ENCODE measurements around the gene CNN2.

Gene CNN2

DNA sequence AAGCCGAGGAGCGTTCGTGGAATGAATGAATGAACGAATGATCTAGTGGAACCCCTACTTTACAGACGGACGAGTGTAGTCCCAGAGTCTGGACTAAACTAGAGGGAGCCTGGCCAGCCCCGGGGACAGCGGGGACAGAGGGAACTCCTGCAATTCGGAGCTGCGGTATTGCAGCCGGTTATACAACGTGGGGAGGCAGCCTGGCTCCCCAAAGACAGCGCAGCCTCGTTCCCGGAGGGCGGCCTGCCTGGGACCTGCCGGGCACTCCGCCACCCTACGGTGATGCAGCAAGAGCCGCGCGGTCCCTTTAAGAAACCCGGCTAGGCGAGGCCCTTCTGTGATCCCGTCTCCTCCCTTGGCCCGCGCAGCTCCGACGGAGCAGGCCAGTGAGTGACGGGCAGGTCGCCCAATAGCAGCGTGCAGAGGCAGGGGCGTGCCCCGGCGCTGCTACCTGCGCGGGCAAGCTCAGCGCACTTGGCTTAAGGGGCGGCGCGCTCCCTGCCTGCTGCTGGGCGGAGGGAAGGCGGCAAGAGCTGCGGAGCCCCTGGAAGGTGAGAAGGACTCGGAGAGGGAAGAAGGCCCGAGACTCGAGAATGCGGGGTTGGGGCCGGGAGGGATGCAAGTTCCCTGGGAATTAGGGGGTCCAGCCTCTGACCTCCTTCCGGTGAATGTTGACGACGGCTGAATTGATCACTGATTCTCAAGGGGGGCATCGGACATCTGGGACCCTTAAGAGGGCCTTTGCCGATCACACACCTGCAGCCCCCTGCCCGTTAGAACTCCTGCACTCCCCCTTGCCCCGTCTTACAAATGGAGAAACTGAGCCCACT lies 13.5 kb downstream of the CNN2 start, which contains the start of gene ABCA7:
TSS of gene ABCA7 (plus strand) at position 462 of the 830 bp plus-strand sequence. CDS start 1,255 bp downstream, outside the sequence.
- in situ Hi-C loops (cut with HindIII; ENCODE audit: low sequenced_read_pairs), result no loop called here
- H3K4me3 ChIP-seq (ENCODE audit: low read depth, low read length), result peak within 1 kb of the TSS; percentile 62
- DNase-seq (ENCODE audit: low read depth, low spot score), result peak; percentile 98

DNA sequence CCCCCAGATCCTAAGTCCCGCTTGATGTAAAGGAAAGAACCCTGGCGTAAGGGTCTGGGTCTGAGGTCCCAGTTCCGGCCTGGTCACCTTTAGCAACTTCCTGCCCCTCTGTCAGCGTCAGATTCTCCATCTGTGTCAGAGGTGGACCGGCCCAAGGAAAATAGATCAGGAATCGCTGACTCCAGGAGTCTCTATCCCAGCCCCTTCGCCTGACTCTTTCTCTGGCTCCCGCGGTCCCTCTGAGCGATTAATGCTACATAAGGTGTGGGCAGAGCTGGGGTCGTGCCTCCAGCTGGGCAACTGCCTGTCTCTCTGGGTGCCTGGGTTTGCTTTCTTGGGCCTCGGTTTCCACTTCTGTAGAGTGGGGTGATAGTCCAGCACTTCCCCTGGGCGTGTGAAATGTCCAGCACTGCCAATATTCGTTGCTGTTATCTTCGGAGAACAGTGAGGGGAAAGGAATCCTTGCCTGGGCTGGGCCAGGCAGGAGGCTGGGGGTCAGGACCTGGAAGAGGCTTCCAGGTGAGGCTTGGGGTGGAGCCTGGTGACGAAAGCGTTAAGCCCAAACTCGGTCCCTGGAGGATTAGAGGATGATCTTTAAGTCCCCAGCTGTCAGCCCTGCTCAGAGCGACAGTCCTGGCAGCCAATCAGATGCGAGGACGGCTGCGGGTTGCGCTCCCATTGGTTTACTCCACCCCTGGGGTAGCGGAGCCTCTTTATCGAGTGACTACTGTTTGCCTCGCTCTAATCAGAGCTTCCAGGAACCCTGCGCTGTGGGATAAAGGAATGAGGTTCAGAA lies 14.3 kb downstream of the CNN2 start:
- H3K4me3 ChIP-seq (ENCODE audit: low read depth, low read length), result peak overlapping the region; percentile 62
- peak; percentile 95 for DNase-seq (ENCODE audit: low read depth, low spot score)
- no peak for TF ChIP-seq CTCF (IDR thresholded peaks at IDR 0.05; ENCODE audit: low read depth, low read length)
- in situ Hi-C loops (cut with HindIII; ENCODE audit: low sequenced_read_pairs), result no loop called here

More for the DNA sequence above, 13.5 kb downstream of the CNN2 start, which contains the start of gene ABCA7:
- no peak for TF ChIP-seq CTCF (IDR thresholded peaks at IDR 0.05; ENCODE audit: low read depth, low read length)

GRCh38 chr19:1041272-1041834 lies 14.9 kb downstream of the CNN2 start:
- peak overlapping the region; percentile 62 for H3K4me3 ChIP-seq (ENCODE audit: low read depth, low read length)
- no peak for DNase-seq (ENCODE audit: low read depth, low spot score)
- TF ChIP-seq CTCF (IDR thresholded peaks at IDR 0.05; ENCODE audit: low read depth, low read length), result no peak
- in situ Hi-C loops (cut with HindIII; ENCODE audit: low sequenced_read_pairs), result no loop called here

DNA sequence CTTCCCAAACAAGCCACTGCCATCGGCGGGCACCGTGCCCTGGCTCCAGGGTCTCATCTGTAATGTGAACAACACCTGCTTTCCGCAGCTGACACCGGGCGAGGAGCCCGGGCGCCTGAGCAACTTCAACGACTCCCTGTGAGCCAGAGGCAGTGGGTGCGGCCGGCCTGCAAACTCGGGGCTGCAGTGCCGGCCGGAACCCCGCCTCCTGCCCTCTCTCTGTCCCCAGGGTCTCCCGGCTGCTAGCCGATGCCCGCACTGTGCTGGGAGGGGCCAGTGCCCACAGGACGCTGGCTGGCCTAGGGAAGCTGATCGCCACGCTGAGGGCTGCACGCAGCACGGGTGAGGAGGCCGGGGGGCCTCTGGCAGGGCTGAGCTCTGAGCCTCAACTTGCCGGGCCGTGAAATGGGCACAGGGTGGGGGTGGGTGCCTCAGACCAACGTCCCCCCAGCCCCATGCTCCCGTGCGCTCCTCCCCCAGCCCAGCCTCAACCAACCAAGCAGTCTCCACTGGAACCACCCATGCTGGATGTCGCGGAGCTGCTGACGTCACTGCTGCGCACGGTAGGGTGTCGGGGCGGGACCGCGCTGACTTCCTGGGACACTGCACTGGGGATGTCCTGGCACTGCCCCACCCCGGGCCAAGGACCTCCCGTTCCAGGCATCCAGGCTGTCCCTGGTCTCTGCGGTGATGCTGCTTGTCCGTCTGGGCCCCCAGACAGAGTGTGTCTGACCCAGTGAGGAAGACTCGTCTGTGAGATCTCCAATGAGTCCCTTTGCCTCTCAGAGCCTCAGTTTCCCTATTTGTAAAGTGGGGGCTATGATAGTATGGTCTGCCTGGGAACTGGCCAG lies 15.7 kb downstream of the CNN2 start:
- DNase-seq (ENCODE audit: low read depth, low spot score), result no peak
- in situ Hi-C loops (cut with HindIII; ENCODE audit: low sequenced_read_pairs), result no loop called here
- no peak for TF ChIP-seq CTCF (IDR thresholded peaks at IDR 0.05; ENCODE audit: low read depth, low read length)
- no peak overlapping the region for H3K4me3 ChIP-seq (ENCODE audit: low read depth, low read length)

DNA sequence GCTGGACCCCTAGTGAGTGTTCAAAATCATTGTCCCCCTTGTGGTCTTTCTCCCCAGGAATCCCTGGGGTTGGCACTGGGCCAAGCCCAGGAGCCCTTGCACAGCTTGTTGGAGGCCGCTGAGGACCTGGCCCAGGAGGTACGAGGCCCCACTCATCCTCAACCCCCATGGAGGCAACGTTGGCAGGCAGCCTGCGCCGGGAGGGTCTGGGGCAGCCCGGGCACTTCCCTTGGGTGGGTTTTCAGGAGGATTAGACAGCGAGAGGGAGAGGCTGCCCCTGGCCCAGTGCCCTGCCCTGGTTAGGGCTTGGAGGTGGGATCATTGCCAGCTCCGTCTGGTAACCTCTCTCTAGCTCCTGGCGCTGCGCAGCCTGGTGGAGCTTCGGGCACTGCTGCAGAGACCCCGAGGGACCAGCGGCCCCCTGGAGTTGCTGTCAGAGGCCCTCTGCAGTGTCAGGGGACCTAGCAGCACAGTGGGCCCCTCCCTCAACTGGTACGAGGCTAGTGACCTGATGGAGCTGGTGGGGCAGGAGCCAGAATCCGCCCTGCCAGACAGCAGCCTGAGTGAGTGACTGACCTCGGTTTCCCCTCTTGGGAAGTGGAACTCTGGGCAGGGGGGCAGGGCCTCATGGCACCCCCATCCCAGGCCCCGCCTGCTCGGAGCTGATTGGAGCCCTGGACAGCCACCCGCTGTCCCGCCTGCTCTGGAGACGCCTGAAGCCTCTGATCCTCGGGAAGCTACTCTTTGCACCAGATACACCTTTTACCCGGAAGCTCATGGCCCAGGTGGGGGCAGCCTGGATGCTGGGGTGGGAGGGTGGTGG lies 16.5 kb downstream of the CNN2 start:
- H3K4me3 ChIP-seq (ENCODE audit: low read depth, low read length), result no peak overlapping the region
- no peak for DNase-seq (ENCODE audit: low read depth, low spot score)
- TF ChIP-seq CTCF (IDR thresholded peaks at IDR 0.05; ENCODE audit: low read depth, low read length), result no peak
- in situ Hi-C loops (cut with HindIII; ENCODE audit: low sequenced_read_pairs), result no loop called here
